A549 (cell line): ENCODE results near the gene FCRL2.

ENCODE experiments used
- CEBPB ChIP-seq, 2 experiments: fragments of >200 bp in 1 of 2; sonication (Bioruptor Twin) in 1 of 2; formaldehyde crosslinking in 1 of 2; IDR thresholded peaks; 2 replicates each; pipeline ENCODE4 v1.6.1; 2012 to 2016
- EP300 ChIP-seq, 2 experiments: fragments of >200 bp; sonication (Bioruptor Twin); formaldehyde crosslinking; IDR thresholded peaks; 2 replicates in 1 of 2; 3 replicates in 1 of 2; pipeline ENCODE4 v1.6.1; 2016 to 2017
- POLR2A ChIP-seq: IDR thresholded peaks from 2 replicates; pipeline ENCODE4 v1.6.1; 2012; ENCODE audit warnings: mild to moderate bottlenecking, low read length
- TF ChIP-seq, protein P1 (sequence below): fragments of >200 bp; sonication (Bioruptor Twin); formaldehyde crosslinking; IDR thresholded peaks from 3 replicates; pipeline ENCODE4 v1.5.1; 2016
- TF ChIP-seq, protein P2 (sequence below): fragments of 150-350 bp; IDR thresholded peaks from 2 replicates; pipeline ENCODE4 v1.6.1; 2014; ENCODE audit warnings: low read depth, mild to moderate bottlenecking, low read length

DNA sequence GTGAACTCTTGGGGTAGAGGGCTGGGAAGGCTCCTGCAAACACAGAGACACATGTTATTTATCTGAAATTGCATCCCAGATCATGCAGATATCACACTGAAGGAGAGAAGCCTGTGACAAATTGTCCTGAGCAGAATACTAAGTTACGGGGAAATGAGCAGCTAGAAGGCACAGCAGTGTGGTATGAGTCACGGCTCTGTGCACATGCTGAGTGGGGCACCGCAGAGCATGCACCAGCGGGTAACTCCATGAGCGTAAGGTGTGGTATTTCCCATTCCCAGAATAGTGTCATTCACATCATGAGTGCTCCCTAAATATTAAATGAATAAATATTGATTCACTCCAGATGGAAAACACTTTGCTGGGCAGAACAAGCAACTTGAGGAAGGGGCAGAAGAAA lies 21.3 kb upstream of the FCRL2 start:
- TF ChIP-seq, protein P1, sequence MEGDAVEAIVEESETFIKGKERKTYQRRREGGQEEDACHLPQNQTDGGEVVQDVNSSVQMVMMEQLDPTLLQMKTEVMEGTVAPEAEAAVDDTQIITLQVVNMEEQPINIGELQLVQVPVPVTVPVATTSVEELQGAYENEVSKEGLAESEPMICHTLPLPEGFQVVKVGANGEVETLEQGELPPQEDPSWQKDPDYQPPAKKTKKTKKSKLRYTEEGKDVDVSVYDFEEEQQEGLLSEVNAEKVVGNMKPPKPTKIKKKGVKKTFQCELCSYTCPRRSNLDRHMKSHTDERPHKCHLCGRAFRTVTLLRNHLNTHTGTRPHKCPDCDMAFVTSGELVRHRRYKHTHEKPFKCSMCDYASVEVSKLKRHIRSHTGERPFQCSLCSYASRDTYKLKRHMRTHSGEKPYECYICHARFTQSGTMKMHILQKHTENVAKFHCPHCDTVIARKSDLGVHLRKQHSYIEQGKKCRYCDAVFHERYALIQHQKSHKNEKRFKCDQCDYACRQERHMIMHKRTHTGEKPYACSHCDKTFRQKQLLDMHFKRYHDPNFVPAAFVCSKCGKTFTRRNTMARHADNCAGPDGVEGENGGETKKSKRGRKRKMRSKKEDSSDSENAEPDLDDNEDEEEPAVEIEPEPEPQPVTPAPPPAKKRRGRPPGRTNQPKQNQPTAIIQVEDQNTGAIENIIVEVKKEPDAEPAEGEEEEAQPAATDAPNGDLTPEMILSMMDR = no peak
- TF ChIP-seq, protein P2, sequence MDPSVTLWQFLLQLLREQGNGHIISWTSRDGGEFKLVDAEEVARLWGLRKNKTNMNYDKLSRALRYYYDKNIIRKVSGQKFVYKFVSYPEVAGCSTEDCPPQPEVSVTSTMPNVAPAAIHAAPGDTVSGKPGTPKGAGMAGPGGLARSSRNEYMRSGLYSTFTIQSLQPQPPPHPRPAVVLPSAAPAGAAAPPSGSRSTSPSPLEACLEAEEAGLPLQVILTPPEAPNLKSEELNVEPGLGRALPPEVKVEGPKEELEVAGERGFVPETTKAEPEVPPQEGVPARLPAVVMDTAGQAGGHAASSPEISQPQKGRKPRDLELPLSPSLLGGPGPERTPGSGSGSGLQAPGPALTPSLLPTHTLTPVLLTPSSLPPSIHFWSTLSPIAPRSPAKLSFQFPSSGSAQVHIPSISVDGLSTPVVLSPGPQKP = no peak
- TF ChIP-seq CEBPB (IDR thresholded peaks at IDR 0.05) (no peak), EP300 (IDR thresholded peaks at IDR 0.05) (no peak), POLR2A (no peak)
